Esophagus muscularis mucosa (tissue), 4 donors: ENCODE data around the gene ATP11C. TPM values are rescaled to one million over a fixed set of nuclear protein-coding genes. Genes with fewer than 3 reads are reported as not detected.

Experiments used
- DNase-seq: peaks from one replicate; pipeline ENCODE4 v3.0.0-alpha.2; 2017; ENCODE audit errors: extremely low spot score
- H3K27ac ChIP-seq, 4 donors: fragments of 200-600 bp; sonication (generic); replicated peaks in 1 of 4; 1 replicate in 3 of 4; 2 replicates in 1 of 4; pipeline ENCODE4 v1.5.1; 2016 to 2019; ENCODE audit warnings: mild to moderate bottlenecking in 1 of 4
- H3K27me3 ChIP-seq, 4 donors: fragments of 200-600 bp; sonication (generic); one replicate each; pipeline versions ENCODE4 v1.5.1 to v1.6.0; 2016 to 2019
- H3K36me3 ChIP-seq, 4 donors: fragments of 200-600 bp; sonication (generic); one replicate each; pipeline ENCODE4 v1.5.1; 2016 to 2019
- H3K4me1 ChIP-seq, 4 donors: fragments of 200-600 bp; sonication (generic); one replicate each; pipeline ENCODE4 v1.5.1; 2016 to 2019
- H3K4me3 ChIP-seq, 4 donors: fragments of 200-600 bp; sonication (generic); 1 replicate in 2 of 4; 2 replicates in 2 of 4; pipeline ENCODE4 v1.5.1; 2016 to 2019; ENCODE audit warnings: mild to moderate bottlenecking in 4 of 4, moderate library complexity in 1 of 4
- H3K9me3 ChIP-seq, 4 donors: fragments of 200-600 bp; sonication (generic); 1 replicate in 3 of 4; 2 replicates in 1 of 4; pipeline ENCODE4 v1.5.1; 2016 to 2019
- CTCF ChIP-seq, 3 experiments: fragments of 200-600 bp in 2 of 3; fragments of 450-650 bp in 1 of 3; sonication (generic) in 2 of 3; IDR thresholded peaks; one replicate each; pipeline ENCODE4 v1.5.1; 2017 to 2019; ENCODE audit warnings: antibody characterized with exemption in 3 of 3, mild to moderate bottlenecking in 2 of 3, moderate library complexity in 1 of 3
- EP300 ChIP-seq: sonication (generic); formaldehyde crosslinking; IDR thresholded peaks from one replicate; pipeline ENCODE4 v1.6.1; 2017; ENCODE audit warnings: antibody characterized with exemption
- POLR2A ChIP-seq: fragments of 450-650 bp; IDR thresholded peaks from one replicate; pipeline ENCODE4 v1.6.1; 2017; ENCODE audit warnings: antibody characterized with exemption, moderate library complexity, mild to moderate bottlenecking, low read depth
- POLR2AphosphoS5 ChIP-seq, 2 donors: sonication (generic); formaldehyde crosslinking; IDR thresholded peaks; one replicate each; pipeline ENCODE4 v1.6.1; 2017; ENCODE audit warnings: antibody characterized with exemption in 2 of 2
- WGBS: methylation state at CpG from one replicate; pipeline ENCODE4 v1.1.5; 2018; 5-methylcytosine and 5-hydroxymethylcytosine counted together
- intact Hi-C: fragments of 100-400 bp; cut with DNase I; formaldehyde crosslinking; loops from one replicate; pipeline ENCODE4 v1.15.1; 2023
- total RNA-seq, 4 donors: library from RNA; depleted of rRNA; stranded (reverse); fragments of >200 nt; gene quantifications; one replicate each; pipeline versions ENCODE4 v1.1.0 to v1.2.1, GENCODE V29; 2016

Gene ATP11C
- total RNA-seq, 4 donors from 2014 or later: 17.9 to 29.2 (median 22.4) TPM

DNA sequence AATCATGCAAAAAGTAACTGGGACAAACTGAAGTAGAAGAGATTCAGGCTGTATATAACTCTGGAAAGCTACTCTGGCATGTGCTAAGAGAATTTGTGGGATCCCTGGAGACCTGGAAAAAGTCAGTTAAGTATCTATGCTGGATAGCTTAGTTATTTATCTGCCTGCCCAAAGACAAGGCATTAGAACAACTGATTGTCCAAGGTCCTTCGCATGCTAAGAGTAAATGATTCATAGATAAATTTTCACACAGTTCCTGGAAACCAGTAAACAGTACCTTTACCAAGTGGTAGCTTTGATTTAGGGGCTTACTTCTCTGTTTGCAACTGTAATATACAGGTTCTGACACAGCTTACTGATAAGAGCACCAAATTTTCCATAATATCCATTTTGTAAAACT lies 104.8 kb downstream of the ATP11C start:
- no peak for TF ChIP-seq EP300
- no peak for TF ChIP-seq CTCF (IDR thresholded peaks at IDR 0.05)
- no peak for TF ChIP-seq POLR2A
- no peak for TF ChIP-seq POLR2AphosphoS5 (IDR thresholded peaks at IDR 0.05)
- Histone ChIP-seq H3K4me1 (peaks cover 10 to 50% (median 35%) of the 10 kb centered on the region in 4 donors), H3K9me3 (no peaks in the 10 kb centered on the region), H3K27me3 (no peaks in the 10 kb centered on the region), H3K36me3 (no peaks in the 10 kb centered on the region), H3K4me3 (no peak overlapping the region), H3K27ac (no peak overlapping the region)
- no peak for DNase-seq
- WGBS: 85% methylated on average over 1 of the region's 1 CpG
- intact Hi-C loops: no loop called here

GRCh38 chrX:139826065-139827044 lies 106.5 kb downstream of the ATP11C start:
- Histone ChIP-seq H3K4me1 (peaks cover 10 to 41% (median 21%) of the 10 kb centered on the region in 4 donors), H3K4me3 (no peak overlapping the region), H3K36me3 (no peaks in the 10 kb centered on the region), H3K27ac (no peak overlapping the region), H3K27me3 (no peaks in the 10 kb centered on the region), H3K9me3 (no peaks in the 10 kb centered on the region)
- WGBS: 41% methylated on average over 8 of the region's 8 CpGs
- DNase-seq: no peak
- intact Hi-C loops: no loop called here
- no peak for TF ChIP-seq POLR2A
- no peak for TF ChIP-seq POLR2AphosphoS5 (IDR thresholded peaks at IDR 0.05)

GRCh38 chrX:139825618-139826017 lies 107.2 kb downstream of the ATP11C start:
- Histone ChIP-seq H3K4me1 (peaks cover 3 to 33% (median 17%) of the 10 kb centered on the region in 4 donors), H3K9me3 (no peaks in the 10 kb centered on the region), H3K27ac (no peak overlapping the region), H3K36me3 (no peaks in the 10 kb centered on the region), H3K4me3 (no peak overlapping the region), H3K27me3 (no peaks in the 10 kb centered on the region)
- intact Hi-C loops: no loop called here
- no peak for DNase-seq
- TF ChIP-seq POLR2AphosphoS5 (IDR thresholded peaks at IDR 0.05) (no peak), CTCF (IDR thresholded peaks at IDR 0.05) (no peak), EP300 (no peak), POLR2A (no peak)
- 70% methylated on average over 3 of the region's 3 CpGs for WGBS

DNA sequence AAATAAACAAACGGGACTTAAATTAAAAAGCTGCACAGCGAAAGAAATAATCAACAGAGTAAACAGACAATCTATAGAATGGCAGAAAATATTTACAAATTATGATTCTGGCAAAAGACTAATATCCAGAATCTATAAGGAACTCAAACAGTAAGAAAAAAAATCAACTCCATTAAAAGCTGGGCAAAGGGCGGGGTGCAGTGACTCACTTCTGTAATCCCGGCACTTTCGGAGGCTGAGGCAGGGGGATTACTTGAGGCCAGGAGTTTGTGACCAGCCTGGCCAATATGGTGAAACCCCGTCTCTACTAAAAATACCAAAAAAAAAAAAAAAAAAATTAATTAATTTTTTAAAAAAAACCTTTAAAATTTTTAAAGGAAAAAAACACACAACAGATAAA lies 109.0 kb downstream of the ATP11C start:
- no peak for DNase-seq
- Histone ChIP-seq H3K4me1 (peaks cover 0 to 26% (median 10%) of the 10 kb centered on the region in 4 donors), H3K27me3 (no peaks in the 10 kb centered on the region), H3K27ac (no peak overlapping the region), H3K36me3 (no peaks in the 10 kb centered on the region), H3K4me3 (no peak overlapping the region), H3K9me3 (no peaks in the 10 kb centered on the region)
- WGBS: 77% methylated on average over 6 of the region's 6 CpGs
- intact Hi-C loops: no loop called here
- no peak for TF ChIP-seq POLR2A
- TF ChIP-seq POLR2AphosphoS5 (IDR thresholded peaks at IDR 0.05): no peak
- TF ChIP-seq CTCF (IDR thresholded peaks at IDR 0.05): no peak
- no peak for TF ChIP-seq EP300

DNA sequence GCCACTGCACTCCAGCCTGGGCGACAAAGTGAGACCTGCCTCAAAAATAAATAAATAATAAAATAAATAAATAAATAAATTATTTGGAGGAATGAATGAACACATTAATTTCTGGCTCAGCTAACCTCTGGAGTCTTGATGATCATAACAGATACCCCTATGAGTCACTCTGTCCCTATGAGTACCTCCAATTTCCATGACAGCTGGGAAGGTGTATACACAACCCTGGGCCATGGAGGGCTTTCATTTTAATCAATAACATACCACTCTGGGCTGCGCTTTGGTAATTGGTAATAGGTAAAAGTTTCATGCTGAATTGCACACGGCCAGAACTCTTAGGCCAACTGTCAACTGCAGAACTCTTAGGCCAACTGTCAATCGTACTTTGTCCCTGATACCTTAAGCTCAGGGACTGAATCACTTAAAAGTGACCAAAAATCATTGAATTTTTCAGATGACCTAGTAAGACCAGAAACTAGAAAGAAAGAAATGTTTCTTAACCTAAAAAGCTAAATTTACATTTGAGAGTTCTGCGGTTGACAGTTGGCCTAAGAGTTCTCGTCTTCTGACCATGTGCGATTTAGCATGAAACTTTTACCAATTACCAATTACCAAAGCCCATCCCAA lies 112.4 kb downstream of the ATP11C start:
- no peaks in the 10 kb centered on the region for H3K9me3 ChIP-seq
- H3K27me3 ChIP-seq: no peaks in the 10 kb centered on the region
- intact Hi-C loops: no loop called here
- DNase-seq: no peak
- no peak overlapping the region for H3K27ac ChIP-seq
- 89% methylated on average over 7 of the region's 7 CpGs for WGBS
- H3K4me1 ChIP-seq: peaks cover 0 to 3% (median 0%) of the 10 kb centered on the region in 4 donors
- TF ChIP-seq CTCF (IDR thresholded peaks at IDR 0.05) (no peak), EP300 (no peak), POLR2AphosphoS5 (IDR thresholded peaks at IDR 0.05) (no peak), POLR2A (no peak)
- H3K4me3 ChIP-seq: no peak overlapping the region
- H3K36me3 ChIP-seq: peaks cover 0 to 9% (median 0%) of the 10 kb centered on the region in 4 donors
